GM23338 (cell line): ENCODE measurements around the gene BNC2. TPM values are rescaled to one million over a fixed set of nuclear protein-coding genes. Genes with fewer than 3 reads are reported as not detected.

Experiments used
- ATAC-seq: fragments of 200-7000 bp; cut with Tn5 transposase; 3 replicates; pipeline ENCODE4 v1.9.1; 2020
- DNase-seq: peaks from one replicate; pipeline ENCODE4 v3.0.0-alpha.2; 2015; ENCODE audit warnings: low spot score
- H2AFZ ChIP-seq: fragments of 200-600 bp; sonication (generic); 2 replicates; pipeline ENCODE4 v1.8.0; 2016; ENCODE audit warnings: antibody characterized with exemption, mild to moderate bottlenecking, moderate library complexity
- H3F3A ChIP-seq: fragments of 200-600 bp; sonication (generic); replicated peaks from 2 replicates; pipeline ENCODE4 v1.8.0; 2017; ENCODE audit warnings: antibody characterized with exemption, mixed run types, low read depth
- H3K27ac ChIP-seq: fragments of 200-600 bp; sonication (generic); 2 replicates; pipeline ENCODE4 v1.6.1; 2016; ENCODE audit warnings: low read depth
- H3K27me3 ChIP-seq: fragments of 200-600 bp; sonication (generic); 2 replicates; pipeline ENCODE4 v1.8.0; 2016; ENCODE audit warnings: mild to moderate bottlenecking, mixed run types, moderate library complexity; ENCODE audit not compliant: insufficient read depth
- H3K36me3 ChIP-seq: fragments of 200-600 bp; sonication (generic); 2 replicates; pipeline ENCODE4 v1.8.0; 2016; ENCODE audit warnings: mild to moderate bottlenecking; ENCODE audit not compliant: insufficient read depth
- H3K4me1 ChIP-seq: fragments of 200-600 bp; sonication (generic); 2 replicates; pipeline ENCODE4 v1.8.0; 2016; ENCODE audit warnings: mild to moderate bottlenecking, moderate library complexity; ENCODE audit not compliant: insufficient read depth
- H3K4me2 ChIP-seq: fragments of 200-600 bp; sonication (generic); 2 replicates; pipeline ENCODE4 v1.7.1; 2017; ENCODE audit warnings: mixed run types
- H3K4me3 ChIP-seq: fragments of 200-600 bp; sonication (generic); 2 replicates; pipeline ENCODE4 v1.6.1; 2016; ENCODE audit warnings: mixed run types
- H3K79me2 ChIP-seq: fragments of 200-600 bp; sonication (generic); replicated peaks from 2 replicates; pipeline ENCODE4 v1.8.0; 2017; ENCODE audit warnings: mild to moderate bottlenecking; ENCODE audit not compliant: insufficient read depth
- H3K9me2 ChIP-seq: fragments of 200-600 bp; sonication (generic); 2 replicates; pipeline ENCODE4 v1.8.0; 2017; ENCODE audit not compliant: insufficient read depth
- H4K20me1 ChIP-seq: fragments of 200-600 bp; sonication (generic); replicated peaks from 2 replicates; pipeline ENCODE4 v1.8.0; 2017; ENCODE audit warnings: mild to moderate bottlenecking; ENCODE audit not compliant: insufficient read depth
- H3K27ac Mint-ChIP-seq: 2 replicates; pipeline ENCODE4 v1.8.0; 2020; ENCODE audit warnings: inconsistent platforms, mild to moderate bottlenecking, moderate library complexity, mixed read lengths
- H3K27me3 Mint-ChIP-seq: 3 replicates; pipeline ENCODE4 v1.8.0; 2022; ENCODE audit warnings: low read depth, mild to moderate bottlenecking, moderate library complexity, mixed read lengths, inconsistent platforms; ENCODE audit not compliant: insufficient read depth, poor library complexity
- H3K36me3 Mint-ChIP-seq: 3 replicates; pipeline ENCODE4 v1.8.0; 2021; ENCODE audit warnings: low read depth, mild to moderate bottlenecking, inconsistent platforms, moderate library complexity, mixed read lengths
- H3K4me1 Mint-ChIP-seq: 3 replicates; pipeline ENCODE4 v1.8.0; 2020; ENCODE audit warnings: mild to moderate bottlenecking, inconsistent platforms, mixed read lengths
- H3K4me3 Mint-ChIP-seq: 3 replicates; pipeline ENCODE4 v1.8.0; 2021; ENCODE audit warnings: moderate library complexity, mild to moderate bottlenecking, inconsistent platforms, mixed read lengths
- H3K9me3 Mint-ChIP-seq: 3 replicates; pipeline ENCODE4 v1.8.0; 2020; ENCODE audit warnings: moderate library complexity, mild to moderate bottlenecking, inconsistent platforms, mixed read lengths
- CREB1 ChIP-seq: fragments of 250-450 bp; sonication (Bioruptor Pico); IDR thresholded peaks from 2 replicates; pipeline ENCODE4 v1.5.0; 2020; ENCODE audit warnings: low read depth, mild to moderate bottlenecking, moderate library complexity
- CTCF ChIP-seq, 2 experiments: fragments of 200-600 bp in 1 of 2; sonication (generic) in 1 of 2; conservative IDR thresholded peaks; 2 replicates each; pipeline versions ENCODE4 v1.5.1 to v1.6.1; 2016 to 2017; ENCODE audit warnings: antibody characterized with exemption in 2 of 2, low read depth in 2 of 2, mild to moderate bottlenecking in 2 of 2, moderate library complexity in 1 of 2
- EZH2 ChIP-seq: fragments of 200-600 bp; sonication (generic); IDR thresholded peaks from one replicate; pipeline ENCODE4 v1.8.0; 2017; ENCODE audit warnings: antibody characterized with exemption, mild to moderate bottlenecking, low read depth; ENCODE audit not compliant: unreplicated experiment
- NANOG ChIP-seq: IDR thresholded peaks from 2 replicates; pipeline ENCODE4 v1.6.1; 2016; ENCODE audit warnings: antibody characterized with exemption, borderline replicate concordance
- POLR2AphosphoS5 ChIP-seq: IDR thresholded peaks from 2 replicates; pipeline ENCODE4 v1.6.1; 2016; ENCODE audit warnings: antibody characterized with exemption, low read depth
- REST ChIP-seq: IDR thresholded peaks from one replicate; pipeline ENCODE4 v1.6.1; 2018; ENCODE audit warnings: antibody characterized with exemption; ENCODE audit not compliant: unreplicated experiment
- STAT1 ChIP-seq: IDR thresholded peaks from one replicate; pipeline ENCODE4 v1.6.1; 2016; ENCODE audit warnings: antibody characterized with exemption; ENCODE audit not compliant: unreplicated experiment
- ZNF114 ChIP-seq: fragments of 250-450 bp; sonication (Bioruptor Pico); IDR thresholded peaks from 2 replicates; pipeline ENCODE4 v1.5.0; 2020; ENCODE audit warnings: mild to moderate bottlenecking, moderate library complexity
- ZNF331 ChIP-seq: fragments of 250-450 bp; sonication (Bioruptor Pico); IDR thresholded peaks from 2 replicates; pipeline ENCODE4 v1.5.0; 2020; ENCODE audit warnings: low read depth, mild to moderate bottlenecking, moderate library complexity
- polyA plus RNA-seq: library from polyadenylated mRNA; unstranded; fragments of >200 nt; fragmentation: Nextera tagmentation; extraction: Ambion mirVana; gene quantifications from 2 replicates; pipeline ENCODE4 v1.2.1, GENCODE V29; 2016
- total RNA-seq: library from RNA; depleted of rRNA; stranded (reverse); fragments of >200 nt; shearing (Covaris generic); gene quantifications from 2 replicates; pipeline ENCODE4 v1.2.3, GENCODE V29; 2014

Gene BNC2
- total and polyA plus RNA-seq, 2 experiments from 2014 or later: 12.7 to 13.2 TPM

GRCh38 chr9:16386007-16386826, 484.3 kb downstream of the BNC2 start:
- H3K4me2 ChIP-seq: no peak overlapping the region
- H3K4me3 ChIP-seq: no peak overlapping the region
- H3K36me3 ChIP-seq: no peaks in the 10 kb centered on the region
- no peak for DNase-seq
- no peaks in the 10 kb centered on the region; the same call in 2 of the 3 replicates for H3K4me1 Mint-ChIP-seq
- H3K9me2 ChIP-seq: peaks cover 11% of the 10 kb centered on the region; the same call in 1 of the 2 replicates
- no peak overlapping the region; the same call in 1 of the 2 replicates for H2AFZ ChIP-seq
- no peaks in the 10 kb centered on the region for H3K4me1 ChIP-seq
- H3K79me2 ChIP-seq: no peaks in the 10 kb centered on the region
- H3F3A ChIP-seq: no peaks in the 10 kb centered on the region
- peaks cover 1% of the 10 kb centered on the region for H3K27me3 Mint-ChIP-seq
- no peaks in the 10 kb centered on the region for H4K20me1 ChIP-seq
- peaks cover 3% of the 10 kb centered on the region; the same call in 1 of the 3 replicates for H3K9me3 Mint-ChIP-seq
- H3K36me3 Mint-ChIP-seq: no peaks in the 10 kb centered on the region; the same call in 2 of the 3 replicates
- H3K27me3 ChIP-seq: no peaks in the 10 kb centered on the region
- H3K27ac Mint-ChIP-seq: no peak overlapping the region
- ATAC-seq: no peak
- TF ChIP-seq ZNF114 (CRISPR knock-in tag): no peak
- no peak for TF ChIP-seq POLR2AphosphoS5
- no peak overlapping the region for H3K4me3 Mint-ChIP-seq
- H3K27ac ChIP-seq: no peak overlapping the region

- Mint-ChIP-seq H3K9me3 (peaks cover 3% of the 10 kb centered on the region; the same call in 1 of the 3 replicates), H3K36me3 (no peaks in the 10 kb centered on the region; the same call in 2 of the 3 replicates), H3K4me3 (no peak overlapping the region), H3K27ac (no peak overlapping the region), H3K4me1 (no peaks in the 10 kb centered on the region; the same call in 2 of the 3 replicates), H3K27me3 (peaks cover 1% of the 10 kb centered on the region)
- Histone ChIP-seq H3K79me2 (no peaks in the 10 kb centered on the region), H3F3A (no peaks in the 10 kb centered on the region), H3K4me1 (no peaks in the 10 kb centered on the region), H2AFZ (no peak overlapping the region), H3K27me3 (no peaks in the 10 kb centered on the region), H3K9me2 (peaks cover 11% of the 10 kb centered on the region; the same call in 1 of the 2 replicates), H3K36me3 (no peaks in the 10 kb centered on the region), H4K20me1 (no peaks in the 10 kb centered on the region), H3K4me2 (no peak overlapping the region), H3K27ac (no peak overlapping the region), H3K4me3 (no peak overlapping the region)
- no peak for ATAC-seq
- DNase-seq: no peak
- TF ChIP-seq EZH2 (no peak), CTCF (conservative IDR thresholded peaks at IDR 0.05; ENCODE audit: low read depth in 2 of 2) (no peak), CREB1 (CRISPR knock-in tag) (no peak), NANOG (no peak), ZNF331 (CRISPR knock-in tag) (no peak), REST (no peak), STAT1 (no peak)
Measured at GRCh38 chr9:16385590-16385989, 484.9 kb downstream of the BNC2 start.
